HepG2 (cell line): ENCODE results near the gene ADPGK.

Experiments
- EP300 ChIP-seq, 3 experiments: sonication (generic) in 1 of 3; formaldehyde crosslinking in 1 of 3; IDR thresholded peaks; 2 replicates each; pipeline versions ENCODE4 v1.5.1 to v1.6.1; 2011 to 2020; ENCODE audit warnings: low read depth in 2 of 3, low read length in 2 of 3, borderline replicate concordance in 1 of 3, improper control_type of control experiment in 1 of 3, mild to moderate bottlenecking in 1 of 3, missing genetic modification reagents in 1 of 3, moderate library complexity in 1 of 3
- POLR2AphosphoS5 ChIP-seq: IDR thresholded peaks from 2 replicates; pipeline ENCODE4 v1.6.1; 2012; ENCODE audit warnings: low read depth, low read length
- RAD21 ChIP-seq: fragments of 450-650 bp; formaldehyde crosslinking; IDR thresholded peaks from 2 replicates; pipeline ENCODE4 v1.5.0; 2020; ENCODE audit warnings: mild to moderate bottlenecking
- TCF7L2 ChIP-seq: IDR thresholded peaks from 2 replicates; pipeline ENCODE4 v1.6.1; 2011; ENCODE audit warnings: mild to moderate bottlenecking, low read depth, low read length, moderate library complexity
- ZNF24 ChIP-seq: fragments of 450-650 bp; IDR thresholded peaks from 2 replicates; pipeline ENCODE4 v1.6.1; 2017; ENCODE audit warnings: antibody characterized with exemption, mild to moderate bottlenecking
- TF ChIP-seq, protein P1 (sequence below): sonication (generic); formaldehyde crosslinking; IDR thresholded peaks from 2 replicates; pipeline ENCODE4 v1.5.0; 2020; ENCODE audit warnings: mild to moderate bottlenecking, missing genetic modification reagents
- TF ChIP-seq, protein P2 (sequence below): sonication (generic); formaldehyde crosslinking; IDR thresholded peaks from 2 replicates; pipeline ENCODE4 v1.4.0; 2020; ENCODE audit warnings: missing genetic modification reagents, borderline replicate concordance

DNA sequence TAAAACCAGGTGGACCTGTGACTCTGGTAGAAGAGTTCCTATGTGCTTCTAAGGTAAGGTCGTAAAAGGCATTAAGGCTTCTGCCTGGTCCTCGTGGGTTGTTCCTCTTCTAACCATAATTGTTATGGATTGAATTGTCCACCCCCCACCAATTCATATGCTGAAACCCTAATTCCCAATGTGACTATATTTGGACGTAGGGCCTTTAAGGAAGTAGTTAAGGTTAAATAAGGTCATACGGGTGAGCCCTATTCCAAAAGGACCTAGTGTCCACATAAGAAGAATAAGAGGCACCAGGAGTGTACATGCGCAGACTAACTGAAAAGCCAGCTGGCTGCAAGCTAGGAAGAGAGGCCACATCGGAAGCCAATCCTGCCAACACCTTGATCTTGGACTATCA, 1.9 kb downstream of the ADPGK start:
- TF ChIP-seq EP300 (IDR thresholded peaks at IDR 0.05; ENCODE audit: low read depth in 2 of 2, low read length in 2 of 2) (no peak), EP300 (CRISPR knock-in tag; IDR thresholded peaks at IDR 0.05; ENCODE audit: borderline replicate concordance) (no peak), POLR2AphosphoS5 (no peak), TCF7L2 (no peak), RAD21 (CRISPR knock-in tag) (no peak), ZNF24 (no peak)
- TF ChIP-seq, protein P1, sequence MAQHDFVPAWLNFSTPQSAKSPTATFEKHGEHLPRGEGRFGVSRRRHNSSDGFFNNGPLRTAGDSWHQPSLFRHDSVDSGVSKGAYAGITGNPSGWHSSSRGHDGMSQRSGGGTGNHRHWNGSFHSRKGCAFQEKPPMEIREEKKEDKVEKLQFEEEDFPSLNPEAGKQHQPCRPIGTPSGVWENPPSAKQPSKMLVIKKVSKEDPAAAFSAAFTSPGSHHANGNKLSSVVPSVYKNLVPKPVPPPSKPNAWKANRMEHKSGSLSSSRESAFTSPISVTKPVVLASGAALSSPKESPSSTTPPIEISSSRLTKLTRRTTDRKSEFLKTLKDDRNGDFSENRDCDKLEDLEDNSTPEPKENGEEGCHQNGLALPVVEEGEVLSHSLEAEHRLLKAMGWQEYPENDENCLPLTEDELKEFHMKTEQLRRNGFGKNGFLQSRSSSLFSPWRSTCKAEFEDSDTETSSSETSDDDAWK (CRISPR knock-in tag) = no peak
- TF ChIP-seq, protein P2, sequence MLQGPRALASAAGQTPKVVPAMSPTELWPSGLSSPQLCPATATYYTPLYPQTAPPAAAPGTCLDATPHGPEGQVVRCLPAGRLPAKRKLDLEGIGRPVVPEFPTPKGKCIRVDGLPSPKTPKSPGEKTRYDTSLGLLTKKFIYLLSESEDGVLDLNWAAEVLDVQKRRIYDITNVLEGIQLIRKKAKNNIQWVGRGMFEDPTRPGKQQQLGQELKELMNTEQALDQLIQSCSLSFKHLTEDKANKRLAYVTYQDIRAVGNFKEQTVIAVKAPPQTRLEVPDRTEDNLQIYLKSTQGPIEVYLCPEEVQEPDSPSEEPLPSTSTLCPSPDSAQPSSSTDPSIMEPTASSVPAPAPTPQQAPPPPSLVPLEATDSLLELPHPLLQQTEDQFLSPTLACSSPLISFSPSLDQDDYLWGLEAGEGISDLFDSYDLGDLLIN (CRISPR knock-in tag) = no peak
